Bronchial epithelial cell (primary cell): ENCODE data around the gene ZSWIM2. TPM values are rescaled to one million over a fixed set of nuclear protein-coding genes. Genes with fewer than 3 reads are reported as not detected.

Experiments used
- DNase-seq: peaks from one replicate; pipeline ENCODE4 v3.0.0-alpha.2; 2010; ENCODE audit warnings: low read depth
- FAIRE-seq: peaks from 2 replicates; lab custom pipeline; 2011; peaks lifted over from hg19 to GRCh38; lab: Jason Lieb, UNC
- H3K27me3 ChIP-seq: 2 replicates; pipeline ENCODE4 v1.5.1; 2011; ENCODE audit warnings: low read length; ENCODE audit not compliant: control insufficient read depth, insufficient read depth
- H3K36me3 ChIP-seq: 2 replicates; pipeline ENCODE4 v1.5.1; 2011; ENCODE audit warnings: low read length; ENCODE audit not compliant: control insufficient read depth, insufficient read depth
- H3K4me3 ChIP-seq: 2 replicates; pipeline ENCODE4 v1.5.1; 2011; ENCODE audit warnings: mild to moderate bottlenecking, low read depth, low read length, control low read depth
- total RNA-seq: library from RNA; depleted of rRNA; stranded (reverse); fragments of >200 nt; gene quantifications from 2 replicates; pipeline ENCODE4 v1.2.1, GENCODE V29; 2014
- TF ChIP-seq, protein P1 (sequence below): IDR thresholded peaks from 2 replicates; pipeline ENCODE4 v1.5.1; 2011; ENCODE audit warnings: mild to moderate bottlenecking, moderate library complexity, low read length, control low read depth, inconsistent platforms; ENCODE audit not compliant: insufficient read depth, severe bottlenecking

ZSWIM2 gene
- total RNA-seq, 1 donor from 2014 or later = not detected

DNA sequence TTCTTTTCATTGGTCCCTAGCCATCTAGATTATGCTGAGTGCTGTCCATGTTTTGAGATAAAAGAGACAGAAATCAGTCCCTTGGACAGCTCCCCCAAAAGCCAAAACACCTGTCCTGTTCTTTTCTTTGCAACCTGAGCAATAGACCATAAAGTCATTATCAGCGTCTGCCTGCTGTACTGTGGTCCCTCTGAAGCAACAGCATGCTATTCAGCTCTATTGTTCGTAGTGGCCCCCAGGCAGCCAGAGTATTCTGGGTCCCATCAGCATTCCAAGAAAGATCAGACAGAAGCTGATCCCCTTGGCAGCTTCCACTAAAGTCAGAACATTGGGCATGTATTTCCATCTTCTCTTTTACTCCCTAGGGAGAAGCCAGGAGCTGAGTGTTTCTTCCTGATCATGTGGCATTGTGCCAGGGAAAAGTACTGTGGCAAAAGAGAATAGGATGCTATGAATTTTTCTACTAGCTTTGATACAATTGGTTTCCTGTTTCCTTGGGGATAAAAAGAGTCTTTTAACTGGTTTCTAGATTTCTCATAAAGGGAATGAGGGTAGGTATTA lies 33.6 kb upstream of the ZSWIM2 start:
- TF ChIP-seq, protein P1, sequence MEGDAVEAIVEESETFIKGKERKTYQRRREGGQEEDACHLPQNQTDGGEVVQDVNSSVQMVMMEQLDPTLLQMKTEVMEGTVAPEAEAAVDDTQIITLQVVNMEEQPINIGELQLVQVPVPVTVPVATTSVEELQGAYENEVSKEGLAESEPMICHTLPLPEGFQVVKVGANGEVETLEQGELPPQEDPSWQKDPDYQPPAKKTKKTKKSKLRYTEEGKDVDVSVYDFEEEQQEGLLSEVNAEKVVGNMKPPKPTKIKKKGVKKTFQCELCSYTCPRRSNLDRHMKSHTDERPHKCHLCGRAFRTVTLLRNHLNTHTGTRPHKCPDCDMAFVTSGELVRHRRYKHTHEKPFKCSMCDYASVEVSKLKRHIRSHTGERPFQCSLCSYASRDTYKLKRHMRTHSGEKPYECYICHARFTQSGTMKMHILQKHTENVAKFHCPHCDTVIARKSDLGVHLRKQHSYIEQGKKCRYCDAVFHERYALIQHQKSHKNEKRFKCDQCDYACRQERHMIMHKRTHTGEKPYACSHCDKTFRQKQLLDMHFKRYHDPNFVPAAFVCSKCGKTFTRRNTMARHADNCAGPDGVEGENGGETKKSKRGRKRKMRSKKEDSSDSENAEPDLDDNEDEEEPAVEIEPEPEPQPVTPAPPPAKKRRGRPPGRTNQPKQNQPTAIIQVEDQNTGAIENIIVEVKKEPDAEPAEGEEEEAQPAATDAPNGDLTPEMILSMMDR = no peak
- Histone ChIP-seq H3K4me3 (no peak overlapping the region), H3K36me3 (no peaks in the 10 kb centered on the region), H3K27me3 (no peaks in the 10 kb centered on the region)
- no peak for FAIRE-seq
- DNase-seq = no peak

DNA sequence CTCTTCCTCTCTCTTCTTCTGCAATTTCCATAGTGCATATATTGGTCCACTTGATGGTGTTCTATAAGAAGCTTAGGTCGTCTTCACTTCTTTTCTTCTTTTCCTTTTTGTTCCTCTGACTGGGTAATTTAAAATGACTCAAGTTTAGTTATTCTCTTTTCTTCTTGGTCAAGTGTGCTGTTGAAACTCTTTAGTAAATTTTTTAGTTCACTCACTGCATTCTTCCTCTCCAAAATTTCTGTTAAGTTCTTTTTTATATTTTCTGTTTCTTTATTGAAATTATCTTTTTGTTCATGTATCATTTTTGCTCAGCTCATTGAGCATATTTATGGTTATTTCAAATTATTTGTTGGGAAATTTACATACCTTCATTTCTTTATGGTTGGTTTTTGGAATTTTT lies 32.7 kb upstream of the ZSWIM2 start:
- DNase-seq = no peak
- H3K4me3 ChIP-seq = no peak overlapping the region
- H3K27me3 ChIP-seq = no peaks in the 10 kb centered on the region
- TF ChIP-seq, protein P1 = no peak
- no peaks in the 10 kb centered on the region for H3K36me3 ChIP-seq
- no peak for FAIRE-seq

DNA sequence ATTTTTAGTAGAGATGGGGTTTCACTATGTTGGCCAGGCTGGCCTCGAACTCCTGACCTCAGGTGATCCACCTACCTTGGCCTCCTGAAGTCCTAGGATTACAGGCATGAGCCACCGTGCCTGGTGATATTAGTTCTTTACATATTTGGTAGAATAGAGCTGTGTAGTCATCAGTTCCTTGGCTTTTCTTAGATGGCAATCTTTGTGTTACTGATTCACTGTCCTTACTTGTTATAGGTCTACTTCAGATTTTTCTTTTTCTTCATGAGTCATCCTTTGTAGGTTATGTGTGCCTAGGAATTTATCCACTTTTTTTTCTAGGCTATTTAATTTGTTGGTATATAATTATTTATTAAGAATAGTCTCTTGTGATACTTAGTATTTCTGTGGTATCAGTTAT lies 30.3 kb upstream of the ZSWIM2 start:
- H3K4me3 ChIP-seq = no peak overlapping the region
- H3K27me3 ChIP-seq = no peaks in the 10 kb centered on the region
- H3K36me3 ChIP-seq = no peaks in the 10 kb centered on the region
- TF ChIP-seq, protein P1 = no peak
- FAIRE-seq (no peak), DNase-seq (peak; percentile 66)

DNA sequence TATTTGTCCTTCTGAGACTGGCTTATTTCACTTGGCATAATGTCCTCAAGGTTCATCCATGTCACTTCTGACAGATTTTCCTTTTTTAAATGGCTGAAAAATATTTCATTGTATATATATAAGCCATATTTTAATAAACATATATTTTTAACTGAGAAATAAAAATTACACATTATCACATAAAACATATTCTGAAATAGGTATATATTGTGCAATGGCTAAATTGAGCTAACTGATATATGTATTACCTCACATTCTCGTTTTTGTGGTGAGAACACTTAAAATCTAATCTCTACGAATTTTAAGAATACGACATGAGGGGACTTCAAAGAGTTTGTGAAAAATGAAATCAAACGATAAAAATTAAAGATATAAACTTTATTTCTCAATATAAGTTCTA lies 25.7 kb upstream of the ZSWIM2 start:
- FAIRE-seq (no peak), DNase-seq (no peak)
- Histone ChIP-seq H3K4me3 (no peak overlapping the region), H3K27me3 (no peaks in the 10 kb centered on the region), H3K36me3 (no peaks in the 10 kb centered on the region)
- TF ChIP-seq, protein P1 = no peak

DNA sequence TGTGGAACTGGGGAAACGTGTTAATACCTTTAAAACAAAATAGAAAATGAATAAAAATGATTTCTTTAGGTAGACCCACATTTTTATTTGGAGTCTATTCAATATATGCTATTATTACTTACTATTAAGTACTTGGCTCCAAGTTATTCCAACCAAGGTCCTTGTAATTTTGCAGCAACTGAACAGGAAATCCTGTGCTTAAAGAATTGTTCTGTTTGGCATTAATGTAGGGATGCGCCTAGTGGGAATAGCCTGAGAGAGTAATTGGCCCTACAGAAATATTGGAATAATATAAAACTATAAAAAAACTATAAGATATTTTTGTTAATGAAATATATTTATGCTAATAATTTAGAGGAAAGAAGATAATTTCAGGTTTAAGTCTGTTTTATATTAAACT lies 22.9 kb upstream of the ZSWIM2 start:
- TF ChIP-seq, protein P1 = no peak
- H3K36me3 ChIP-seq = no peaks in the 10 kb centered on the region
- no peak overlapping the region for H3K4me3 ChIP-seq
- FAIRE-seq (no peak), DNase-seq (no peak)
- H3K27me3 ChIP-seq = no peaks in the 10 kb centered on the region

DNA sequence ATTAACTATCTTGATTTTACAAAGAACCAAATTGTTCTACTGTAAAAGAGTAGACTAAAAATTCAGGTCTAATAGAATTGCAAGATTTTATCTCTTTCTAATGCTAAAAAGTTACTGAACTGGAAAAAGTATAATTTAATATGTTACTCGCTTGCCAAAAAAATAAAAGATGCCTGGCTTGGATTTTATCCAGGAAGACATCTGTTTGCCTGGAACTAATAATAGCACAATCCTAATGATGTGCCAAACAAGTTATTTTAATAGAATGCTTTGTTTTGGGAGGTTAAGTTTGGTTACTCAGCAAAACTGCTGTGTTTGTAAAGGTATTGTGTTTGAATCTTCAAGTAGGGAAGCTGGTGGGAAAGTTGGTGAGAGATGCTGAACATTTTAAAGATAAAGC lies 19.4 kb upstream of the ZSWIM2 start:
- Histone ChIP-seq H3K27me3 (no peaks in the 10 kb centered on the region), H3K4me3 (no peak overlapping the region), H3K36me3 (no peaks in the 10 kb centered on the region)
- FAIRE-seq (no peak), DNase-seq (no peak)
- TF ChIP-seq, protein P1 = no peak
